ENCODE data around the gene IRF2BPL. TPM values are rescaled to one million over a fixed set of nuclear protein-coding genes. Genes with fewer than 3 reads are reported as not detected.

Gene IRF2BPL
- total RNA-seq, 1 experiment from 2014 or later: 74.6 TPM

DNA sequence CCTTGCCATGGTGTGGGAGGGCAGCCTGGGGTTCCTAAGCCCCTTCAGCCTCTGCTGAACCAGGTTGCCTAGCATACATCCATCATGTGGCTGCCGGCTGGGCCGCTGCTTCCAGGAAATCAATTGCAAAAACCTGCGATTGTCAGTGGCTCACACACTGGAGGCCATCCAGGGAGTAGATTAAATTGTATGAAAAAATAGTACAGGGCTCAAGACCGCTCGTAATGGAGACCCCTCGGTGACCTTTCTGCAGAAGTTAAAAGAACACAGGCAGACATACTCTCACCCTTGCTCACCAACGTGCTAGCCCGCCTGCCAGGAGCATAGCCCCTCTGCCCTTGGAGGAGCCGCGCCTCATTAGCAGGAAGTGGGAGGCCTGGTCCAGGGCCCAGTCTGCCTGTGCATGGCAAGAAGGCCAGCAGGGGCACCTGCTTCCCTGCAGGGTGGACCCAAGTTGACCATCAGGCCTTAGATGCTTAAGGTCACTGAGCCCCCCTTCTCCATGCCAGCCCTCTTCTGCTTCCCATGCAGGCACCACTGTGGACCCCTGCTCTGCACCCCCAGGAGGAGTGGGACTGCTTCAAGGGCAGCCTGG is 38.2 kb upstream of the IRF2BPL start:
- POLR2A ChIA-PET: no interaction called here
- DNase-seq (ENCODE audit: low read depth, low spot score): no peak

DNA sequence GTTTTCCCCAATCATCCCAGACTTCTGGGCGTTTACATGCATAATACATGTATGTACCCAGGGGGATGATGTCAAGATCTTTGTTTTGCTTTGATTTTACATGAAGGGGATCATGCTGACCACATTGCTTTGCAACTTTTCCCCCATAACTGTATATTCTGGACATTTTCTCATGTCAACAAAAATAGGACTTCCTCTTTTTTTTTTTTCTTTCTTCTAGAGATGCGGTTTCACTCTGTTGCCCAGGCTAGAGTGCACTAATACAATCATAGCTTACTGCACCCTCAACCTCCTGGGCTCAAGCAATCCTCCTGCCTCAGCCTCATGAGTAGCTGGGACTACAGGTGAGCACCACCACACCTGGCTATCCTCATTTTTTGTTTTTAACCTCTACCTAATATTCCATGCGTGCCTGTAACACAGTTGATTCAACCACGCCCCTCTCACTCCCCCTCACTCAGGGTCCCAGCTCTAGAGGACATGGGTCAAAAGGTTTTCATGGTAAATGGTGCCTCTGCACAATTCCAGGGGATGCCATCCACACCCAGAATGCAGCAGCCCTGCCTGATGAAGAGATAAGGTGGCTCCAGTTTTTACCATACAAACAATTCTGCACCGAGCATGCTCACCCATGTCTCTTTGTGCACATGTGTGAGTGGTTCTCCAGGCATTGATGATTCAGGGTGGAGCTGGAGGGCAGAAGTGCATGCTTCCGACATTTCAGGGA is 37.5 kb upstream of the IRF2BPL start:
- Histone ChIP-seq H3K4me3 (replicated peaks in 1 of 2; ENCODE audit: low read depth in 1 of 2, low read length in 2 of 2) (no peak overlapping the region), H2AFZ (ENCODE audit: low read depth, low read length, poor library complexity, severe bottlenecking) (no peak overlapping the region), H3K4me2 (ENCODE audit: low read length) (no peak overlapping the region), H3K27ac (ENCODE audit: low read depth, low read length) (no peak overlapping the region), H3K9me3 (ENCODE audit: control insufficient read depth in 1 of 2, insufficient read depth in 1 of 2, low read depth in 1 of 2, low read length in 2 of 2) (no peaks in the 10 kb centered on the region), H3K27me3 (ENCODE audit: insufficient read depth, low read length) (no peaks in the 10 kb centered on the region), H3K9me2 (ENCODE audit: insufficient read depth) (no peaks in the 10 kb centered on the region), H3K4me1 (ENCODE audit: control insufficient read depth in 1 of 2, insufficient read depth in 2 of 2, low read length in 2 of 2) (peaks cover 7 to 26% of the 10 kb centered on the region in 2 experiments), H3K9ac (ENCODE audit: low read length) (no peak overlapping the region), H3K36me3 (ENCODE audit: control insufficient read depth in 1 of 2, insufficient read depth in 2 of 2, low read length in 2 of 2) (no peaks in the 10 kb centered on the region), H4K20me1 (ENCODE audit: insufficient read depth) (no peaks in the 10 kb centered on the region), H3K79me2 (ENCODE audit: insufficient read depth, low read length) (no peaks in the 10 kb centered on the region)
- BruUV-seq (replicated peaks): no TSS peak
- ATAC-seq (no peak), DNase-seq (ENCODE audit: low read depth, low spot score) (no peak)
- ChIA-PET RAD21 (ENCODE audit: low non-redundant PET in 1 of 2, low total read pairs in 2 of 2, uncharacterized antibody in 2 of 2, unreplicated experiment in 2 of 2) (interaction anchor here in 1 of 2 experiments (2.2 kb wide), 1 partner anchor 190 kb away, joined by 7 read pairs; no protein-coding TSS in a partner anchor), CTCF (interaction anchor here (1.3 to 7.3 kb wide), 3 partner anchors 14 to 193 kb away, joined by 3 to 272 read pairs (median 5); no protein-coding TSS in a partner anchor), POLR2A (interaction anchor here (0.7 kb wide), 1 partner anchor 54 kb away, joined by 3 read pairs; no protein-coding TSS in a partner anchor)
- intact Hi-C loops (cut with micrococcal nuclease): loop anchor here (10.0 kb wide), 1 partner anchor 351 kb away; no protein-coding TSS in a partner anchor
- TF ChIP-seq SRF (IDR thresholded peaks at IDR 0.05; ENCODE audit: low read depth): no peak
- TF ChIP-seq CTCF (IDR thresholded peaks at IDR 0.05 in 2 of 3, conservative IDR thresholded peaks at IDR 0.05 in 1 of 3; ENCODE audit: borderline replicate concordance in 1 of 3, insufficient read depth in 1 of 3, low read depth in 2 of 3, low read length in 2 of 3): no peak
- TF ChIP-seq CEBPB (IDR thresholded peaks at IDR 0.05; ENCODE audit: low read depth): no peak
- TF ChIP-seq POLR2A (IDR thresholded peaks at IDR 0.05; ENCODE audit: borderline replicate concordance, extremely low read depth, insufficient read depth, insufficient read length): no peak
- TF ChIP-seq ZNF274 (IDR thresholded peaks at IDR 0.05; ENCODE audit: low read depth, low read length): no peak
- no peak for TF ChIP-seq YY1 (IDR thresholded peaks at IDR 0.05; ENCODE audit: extremely low read depth, insufficient replicate concordance, low read depth, low read length)
- no peak for TF ChIP-seq RAD21 (IDR thresholded peaks at IDR 0.05; ENCODE audit: low read depth)
- no peak for TF ChIP-seq ZFX (IDR thresholded peaks at IDR 0.05)
- no peak for TF ChIP-seq TCF7L2 (IDR thresholded peaks at IDR 0.05; ENCODE audit: borderline replicate concordance, extremely low read depth, insufficient read depth, insufficient read length)
- no peak for TF ChIP-seq EGR1 (IDR thresholded peaks at IDR 0.05; ENCODE audit: low read depth)
- no peak for TF ChIP-seq ZBTB33 (IDR thresholded peaks at IDR 0.05; ENCODE audit: extremely low read depth, insufficient replicate concordance, low read length)

More for the DNA sequence above, 38.2 kb upstream of the IRF2BPL start:
- no TSS peak for BruUV-seq (replicated peaks)
- Histone ChIP-seq H3K4me2 (ENCODE audit: low read length) (no peak overlapping the region), H2AFZ (ENCODE audit: low read depth, low read length, poor library complexity, severe bottlenecking) (no peak overlapping the region), H3K4me3 (replicated peaks in 1 of 2; ENCODE audit: low read depth in 1 of 2, low read length in 2 of 2) (no peak overlapping the region), H3K27ac (ENCODE audit: low read depth, low read length) (no peak overlapping the region), H3K36me3 (ENCODE audit: control insufficient read depth in 1 of 2, insufficient read depth in 2 of 2, low read length in 2 of 2) (no peaks in the 10 kb centered on the region), H3K4me1 (ENCODE audit: control insufficient read depth in 1 of 2, insufficient read depth in 2 of 2, low read length in 2 of 2) (peaks cover 13 to 30% of the 10 kb centered on the region in 2 experiments), H3K9me3 (ENCODE audit: control insufficient read depth in 1 of 2, insufficient read depth in 1 of 2, low read depth in 1 of 2, low read length in 2 of 2) (no peaks in the 10 kb centered on the region), H3K9me2 (ENCODE audit: insufficient read depth) (no peaks in the 10 kb centered on the region), H4K20me1 (ENCODE audit: insufficient read depth) (no peaks in the 10 kb centered on the region), H3K79me2 (ENCODE audit: insufficient read depth, low read length) (no peaks in the 10 kb centered on the region), H3K9ac (ENCODE audit: low read length) (no peak overlapping the region), H3K27me3 (ENCODE audit: insufficient read depth, low read length) (no peaks in the 10 kb centered on the region)
- ChIA-PET RAD21 (ENCODE audit: low non-redundant PET in 1 of 2, low total read pairs in 2 of 2, uncharacterized antibody in 2 of 2, unreplicated experiment in 2 of 2) (interaction anchor here in 1 of 2 experiments (2.2 kb wide), 1 partner anchor 191 kb away, joined by 7 read pairs; no protein-coding TSS in a partner anchor), CTCF (interaction anchor here (7.3 kb wide), 1 partner anchor 191 kb away, joined by 272 read pairs; no protein-coding TSS in a partner anchor)
- ATAC-seq: no peak
- intact Hi-C loops (cut with micrococcal nuclease): loop anchor here (10.0 kb wide), 1 partner anchor 352 kb away; no protein-coding TSS in a partner anchor
- no peak for TF ChIP-seq YY1 (IDR thresholded peaks at IDR 0.05; ENCODE audit: extremely low read depth, insufficient replicate concordance, low read depth, low read length)
- TF ChIP-seq, protein P1, sequence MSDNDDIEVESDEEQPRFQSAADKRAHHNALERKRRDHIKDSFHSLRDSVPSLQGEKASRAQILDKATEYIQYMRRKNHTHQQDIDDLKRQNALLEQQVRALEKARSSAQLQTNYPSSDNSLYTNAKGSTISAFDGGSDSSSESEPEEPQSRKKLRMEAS (IDR thresholded peaks at IDR 0.05): no peak
